Stimulated activated CD4-positive, alpha-beta T cell treated with anti-CD3 and anti-CD28 coated beads, Interleukin-12 subunit alpha, Interleukin-12 subunit beta, amount 100 ng/mL, for 4 hours (primary cell): Measurements from ENCODE around the gene DTX1.

ENCODE experiments used
- DNase-seq: peaks from one replicate; pipeline ENCODE4 v3.0.0-alpha.2; 2020

Gene DTX1

DNA sequence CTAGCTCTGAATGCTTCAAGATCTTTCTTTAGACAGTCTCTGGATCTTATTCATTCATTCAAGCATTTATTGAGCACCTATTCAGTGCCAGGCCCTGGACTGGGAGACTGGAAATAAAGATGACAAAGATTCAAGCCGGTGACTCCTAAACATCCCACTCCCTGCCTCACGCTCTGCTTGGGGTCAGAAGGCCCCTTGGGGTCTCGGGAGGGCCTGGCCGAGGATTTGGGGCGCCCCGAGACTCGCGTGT lies 224 bp upstream of the DTX1 start:
- DNase-seq = no peak

DNA sequence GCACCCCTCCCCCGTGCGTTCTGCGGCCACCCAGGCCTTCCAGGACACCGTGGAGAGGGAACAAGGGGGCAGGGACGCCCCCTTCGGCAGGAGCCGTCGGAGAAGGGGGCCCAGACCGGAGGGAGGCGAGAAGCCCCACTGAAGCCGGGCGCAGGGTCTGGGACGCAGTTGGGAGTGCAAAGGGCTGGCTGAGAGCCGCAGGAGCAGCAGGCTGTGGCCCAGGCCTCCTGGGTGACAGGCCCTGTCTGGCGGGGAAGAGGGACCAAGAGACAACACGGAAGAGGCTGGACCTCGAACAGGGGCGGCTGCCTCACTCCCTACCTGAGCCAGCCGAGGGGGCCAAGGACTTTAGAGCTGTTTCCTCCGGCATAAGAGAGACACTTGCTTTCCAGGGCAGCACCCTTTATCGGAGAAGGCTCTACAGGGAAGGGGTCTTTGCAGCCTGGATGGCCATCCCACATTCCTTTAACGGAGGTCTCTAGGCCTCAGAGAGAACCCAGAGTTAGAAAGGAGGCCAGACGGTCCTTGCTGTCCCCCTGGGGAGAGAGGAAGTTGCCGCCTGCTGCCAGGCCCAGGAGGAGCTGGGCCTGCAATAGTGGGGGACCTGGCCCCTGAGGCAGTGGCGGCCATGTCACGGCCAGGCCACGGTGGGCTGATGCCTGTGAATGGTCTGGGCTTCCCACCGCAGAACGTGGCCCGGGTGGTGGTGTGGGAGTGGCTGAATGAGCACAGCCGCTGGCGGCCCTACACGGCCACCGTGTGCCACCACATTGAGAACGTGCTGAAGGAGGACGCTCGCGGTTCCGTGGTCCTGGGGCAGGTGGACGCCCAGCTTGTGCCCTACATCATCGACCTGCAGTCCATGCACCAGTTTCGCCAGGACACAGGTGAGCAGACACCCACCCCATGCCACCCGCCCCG lies 1.3 kb downstream of the DTX1 start:
- no peak for DNase-seq

DNA sequence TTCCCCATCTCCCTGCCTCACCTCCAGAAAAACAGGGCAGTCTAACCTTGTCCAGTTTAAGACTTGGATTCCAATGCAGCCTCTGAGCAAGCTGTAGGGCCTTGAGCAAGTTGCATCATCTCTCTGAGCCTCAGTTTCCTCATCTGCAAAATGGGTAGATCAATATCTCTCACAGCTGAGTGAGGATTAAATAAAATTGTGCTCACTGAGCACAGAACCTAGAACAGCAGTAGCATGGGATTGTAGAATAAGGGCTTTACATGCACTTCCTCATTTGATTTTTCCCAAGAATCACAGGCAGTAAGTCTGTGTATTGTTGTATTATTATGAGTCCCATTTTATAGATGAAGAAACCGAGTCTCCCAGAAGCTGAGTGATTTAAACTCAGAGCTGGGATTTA lies 2.0 kb downstream of the DTX1 start:
- no peak for DNase-seq

DNA sequence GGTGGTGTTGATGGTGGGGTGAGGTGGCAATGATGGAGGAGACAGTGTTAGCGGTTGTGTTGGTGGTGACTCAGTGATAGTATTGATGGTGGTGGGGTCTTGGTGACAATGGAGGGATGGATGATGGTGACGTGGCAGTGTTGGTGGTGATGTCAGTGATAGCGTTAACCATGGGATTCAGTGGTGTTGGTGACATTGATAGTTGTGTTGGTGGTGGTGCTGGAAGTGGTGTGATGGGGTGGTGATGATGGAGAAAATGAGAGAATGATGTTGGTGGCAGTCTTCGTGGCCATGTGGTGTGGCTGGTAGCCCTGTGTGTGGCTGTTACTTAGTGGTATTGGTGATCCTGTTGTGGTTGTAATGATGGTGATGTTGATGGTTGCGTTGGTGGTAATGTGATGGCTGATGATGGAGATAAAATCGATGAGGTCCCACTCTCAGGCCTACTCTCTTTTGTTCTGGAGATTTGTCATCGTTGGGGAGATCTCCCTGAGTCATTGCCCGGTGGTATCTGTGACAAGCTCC lies 2.6 kb downstream of the DTX1 start:
- no peak for DNase-seq

DNA sequence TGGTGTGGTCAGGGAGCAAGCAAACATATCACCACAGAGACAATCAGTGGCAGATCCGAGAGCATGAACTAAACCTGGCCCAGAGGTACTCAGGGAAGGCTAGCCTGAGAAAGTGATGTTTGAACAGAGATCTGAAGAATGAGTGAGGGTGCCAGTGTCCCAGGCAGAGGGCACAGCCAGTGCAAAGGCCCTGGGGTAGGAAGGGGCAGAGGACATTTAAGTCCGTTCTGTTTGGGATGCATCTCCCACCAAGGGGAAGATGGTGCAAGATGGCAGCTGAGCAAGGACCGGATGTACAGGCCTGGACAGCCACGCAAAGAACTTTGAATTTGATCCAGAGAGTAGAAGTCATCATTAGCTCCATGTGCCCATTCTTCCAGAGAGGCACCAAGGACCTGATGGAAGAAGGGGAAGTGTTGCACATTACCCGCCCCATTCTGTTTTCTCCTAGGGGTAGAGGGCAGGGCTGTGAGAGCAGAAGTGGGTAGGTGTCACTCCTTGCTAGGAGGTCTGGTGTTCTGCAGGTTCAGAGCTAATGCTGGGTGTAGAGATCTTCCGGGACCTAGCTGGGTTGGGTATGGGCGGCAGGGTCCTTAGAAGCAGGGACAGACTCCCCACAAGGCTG lies 3.9 kb downstream of the DTX1 start:
- DNase-seq = no peak

DNA sequence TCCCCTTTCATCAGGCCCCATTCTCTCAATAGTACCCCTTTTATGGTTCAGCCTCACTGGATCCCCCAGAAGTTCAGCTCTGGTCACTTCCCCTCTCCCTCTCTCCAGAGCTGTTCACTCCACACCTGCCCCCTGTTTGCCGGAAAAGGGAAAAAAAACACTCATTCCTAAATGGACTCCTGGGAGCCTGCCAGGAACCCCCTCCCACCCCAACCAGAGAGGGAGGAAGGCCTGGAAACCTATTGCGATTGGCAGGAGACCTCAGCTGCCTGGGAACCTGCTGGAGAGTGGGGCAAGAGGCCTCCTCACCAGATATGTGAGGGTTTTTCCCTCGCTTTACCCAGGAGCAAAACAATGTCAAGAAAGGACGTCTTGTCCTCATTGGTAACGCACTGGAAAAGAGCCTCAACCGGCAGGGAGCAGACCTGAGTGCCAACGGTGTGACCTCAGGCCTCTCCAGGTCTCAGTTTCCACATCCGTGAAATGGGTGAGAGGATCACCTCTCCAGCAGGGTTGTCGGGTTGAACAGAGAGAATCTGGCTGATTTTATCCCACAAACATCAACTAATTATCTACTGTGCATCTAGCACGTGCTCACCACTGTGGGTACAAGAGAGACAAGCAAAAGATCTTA lies 4.6 kb downstream of the DTX1 start:
- no peak for DNase-seq

DNA sequence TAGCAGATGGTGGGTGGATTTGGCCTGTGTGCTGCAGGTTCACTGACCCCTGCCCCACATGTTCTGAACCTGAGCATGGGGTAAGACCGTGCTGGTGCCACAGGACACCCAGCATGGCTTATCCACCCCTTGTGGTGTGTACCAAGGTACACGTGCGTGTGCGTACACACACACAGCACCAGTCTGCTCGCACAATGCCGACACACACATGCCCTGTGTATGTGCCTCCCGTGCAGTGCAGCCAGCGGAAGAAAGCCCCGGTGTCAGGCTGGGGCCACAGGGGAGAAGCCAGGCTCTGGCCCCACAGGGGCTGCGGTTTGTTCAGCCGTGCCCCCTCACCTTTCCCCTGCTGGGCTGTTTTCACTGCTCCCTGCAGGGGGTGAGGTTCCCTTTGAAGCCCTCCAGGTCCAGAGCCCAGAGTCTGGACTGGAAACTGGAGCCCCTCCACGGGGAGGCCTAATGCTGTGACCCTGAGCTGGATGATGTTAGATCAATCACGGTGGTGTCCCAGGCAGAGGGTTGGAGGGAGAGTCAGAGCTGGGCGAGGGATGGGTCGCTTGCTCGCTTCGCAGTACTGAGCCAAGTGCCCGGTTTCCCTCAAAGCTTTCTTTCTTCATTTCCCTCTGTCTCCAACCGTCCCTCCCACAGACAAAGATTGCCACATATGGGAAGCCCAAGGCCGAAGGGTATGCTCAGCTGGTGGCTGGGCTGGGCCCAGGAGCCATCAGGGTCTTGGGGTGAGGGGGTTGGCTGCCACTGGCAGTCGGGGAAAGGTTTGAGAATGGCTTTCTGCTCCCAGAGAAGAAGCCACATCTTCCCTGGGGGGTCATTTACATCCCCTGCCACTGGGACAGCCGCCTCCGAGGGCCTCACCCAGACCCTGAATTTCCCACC lies 6.2 kb downstream of the DTX1 start:
- DNase-seq = no peak

DNA sequence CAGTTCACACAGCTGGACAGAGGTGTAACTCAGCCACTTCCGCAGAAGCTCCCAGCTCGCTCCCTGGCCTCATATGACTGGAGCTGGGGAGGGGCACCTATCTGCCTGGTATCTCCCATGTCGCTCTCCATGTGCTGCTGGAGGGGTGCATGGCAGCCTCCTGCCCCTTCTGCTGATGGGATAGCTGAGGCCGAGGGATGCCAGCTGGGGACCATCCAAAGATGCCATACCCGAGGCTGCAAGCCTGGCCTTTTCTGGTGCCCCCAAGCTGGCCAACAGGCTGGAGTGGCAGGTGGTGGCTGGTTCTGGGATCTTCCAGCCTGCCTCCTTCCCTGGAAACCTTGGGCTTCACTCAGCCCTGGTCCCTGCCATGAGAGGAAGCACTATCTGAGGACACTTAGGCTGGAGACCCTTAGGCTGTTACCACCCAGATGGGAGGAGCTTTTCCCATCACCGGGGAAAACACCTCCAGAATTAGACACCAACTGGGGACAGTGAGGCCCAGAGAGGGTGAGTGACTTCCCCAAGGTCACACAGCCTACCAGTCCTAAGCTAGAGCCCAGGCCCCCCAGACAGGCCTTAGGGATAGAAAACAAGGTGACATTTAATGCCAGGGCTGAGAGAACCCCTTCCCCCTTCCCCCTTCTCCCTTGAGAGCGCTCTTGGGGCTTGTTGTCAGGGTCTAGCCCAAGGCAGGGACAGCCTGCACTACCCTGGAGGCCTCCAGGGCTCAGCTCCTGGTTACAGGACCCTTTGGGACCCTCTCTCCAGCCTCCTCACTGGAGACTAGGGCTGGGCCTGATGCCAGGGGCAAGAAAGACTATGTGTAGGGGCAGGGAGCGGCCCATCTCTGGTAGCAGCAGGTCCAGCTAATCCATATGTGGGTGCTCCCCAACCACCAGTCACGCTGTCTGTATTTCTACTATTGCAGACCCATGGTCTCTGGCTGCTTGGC lies 7.1 kb downstream of the DTX1 start:
- no peak for DNase-seq

DNA sequence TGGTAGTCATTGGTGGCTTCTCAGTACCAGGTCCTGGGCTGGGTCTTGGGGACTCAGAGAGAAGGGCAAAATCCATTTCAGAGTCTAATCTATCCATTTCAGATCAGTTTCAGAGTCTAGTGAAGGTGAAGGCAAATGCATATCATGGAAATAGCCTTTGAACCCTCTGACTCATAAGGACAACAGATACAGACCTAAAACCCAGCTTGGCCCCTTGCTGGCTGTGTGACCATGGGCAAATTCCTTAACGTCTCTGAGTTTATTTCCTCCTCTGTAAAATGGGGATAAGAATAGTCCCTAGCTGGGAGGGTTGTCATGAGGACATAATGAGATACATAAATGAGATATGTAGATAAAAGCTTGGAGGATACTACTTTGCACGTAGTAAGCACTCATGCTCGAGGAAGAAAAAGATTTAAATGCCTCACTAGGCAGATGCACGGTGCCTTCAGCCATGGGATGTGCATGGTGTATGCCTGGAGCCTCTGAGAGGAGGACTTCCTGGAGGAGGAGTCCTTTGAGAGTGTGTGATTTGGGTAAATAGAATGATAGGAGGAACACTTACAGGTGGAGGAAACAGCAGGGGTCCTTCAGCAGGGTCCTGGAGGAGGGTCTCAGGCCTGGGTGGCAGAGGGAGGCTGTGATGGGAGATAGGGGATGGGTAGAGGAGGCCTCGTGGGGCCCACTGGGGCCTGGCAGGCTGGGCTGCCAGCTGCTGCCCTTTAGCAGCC lies 8.0 kb downstream of the DTX1 start:
- no peak for DNase-seq

DNA sequence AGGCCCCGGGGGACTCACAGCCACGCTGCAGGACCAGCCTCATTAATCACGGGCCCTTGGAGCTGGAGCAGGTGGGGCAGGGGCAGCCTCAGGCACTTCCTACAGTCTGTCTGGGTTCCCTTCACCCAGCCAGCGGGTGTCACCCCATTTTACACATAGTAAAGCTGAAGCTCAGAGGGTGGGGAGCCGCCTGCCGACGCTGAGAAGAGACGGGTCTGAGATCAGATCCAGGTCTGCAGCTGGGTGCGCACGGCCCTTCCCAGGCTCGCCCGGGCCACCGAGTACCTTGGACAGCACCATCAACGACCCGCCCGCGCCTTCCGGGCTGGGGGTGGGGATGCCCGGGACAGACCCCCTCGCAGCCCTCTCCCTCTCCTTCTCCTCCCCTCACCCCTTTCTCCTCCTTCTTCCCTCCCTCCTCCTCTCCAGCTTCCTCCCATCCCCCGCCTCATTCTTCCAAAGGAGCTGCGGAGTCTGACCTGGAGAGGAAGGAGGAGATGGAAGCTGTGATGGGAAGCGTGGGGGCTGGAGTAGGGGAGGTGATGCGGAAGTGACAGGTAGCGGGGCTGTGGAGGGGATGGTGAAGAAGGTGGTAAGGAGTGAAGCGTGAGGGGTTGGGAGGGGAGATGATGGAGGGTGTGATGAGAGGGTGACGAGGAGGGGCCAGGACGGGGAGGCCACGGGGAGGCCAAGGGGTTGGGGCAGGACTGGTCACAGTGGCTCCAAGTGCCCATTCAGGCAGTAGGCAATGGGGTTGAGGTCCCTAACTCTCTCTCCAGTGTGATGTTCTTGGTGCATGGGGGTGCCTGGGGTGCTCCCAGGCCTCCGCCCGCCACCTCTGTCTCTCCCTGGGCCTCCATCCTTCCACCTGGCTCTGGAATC lies 8.8 kb downstream of the DTX1 start:
- DNase-seq = no peak

DNA sequence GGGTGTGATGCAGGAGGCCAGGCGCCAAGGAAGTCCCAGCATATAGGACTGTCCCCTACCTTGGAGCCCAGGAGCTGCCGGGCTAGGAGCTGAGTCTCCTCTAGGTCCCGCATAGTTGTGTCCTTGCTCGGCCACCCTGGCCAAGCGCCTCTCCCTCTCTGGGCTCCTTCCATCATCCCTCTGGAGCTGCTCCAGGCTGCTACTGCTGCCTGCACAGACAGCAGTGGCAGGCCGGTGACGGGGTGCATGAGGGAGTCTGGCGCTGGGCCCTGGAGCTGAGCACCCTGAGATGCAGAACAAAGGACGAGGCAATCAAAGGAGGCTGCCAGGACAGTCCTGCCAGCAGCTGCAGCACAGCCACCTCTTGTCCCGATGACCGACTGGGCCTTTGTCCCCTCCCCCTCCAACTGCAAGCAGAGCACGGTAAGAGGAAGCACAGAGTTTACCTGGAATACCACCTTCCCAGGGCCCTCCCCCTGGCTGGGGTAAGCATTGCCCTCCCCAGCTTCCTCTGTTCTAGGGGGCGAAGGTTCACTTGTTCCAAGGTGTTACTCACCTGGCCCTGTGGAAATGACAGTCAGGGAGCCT lies 10.4 kb downstream of the DTX1 start:
- no peak for DNase-seq

DNA sequence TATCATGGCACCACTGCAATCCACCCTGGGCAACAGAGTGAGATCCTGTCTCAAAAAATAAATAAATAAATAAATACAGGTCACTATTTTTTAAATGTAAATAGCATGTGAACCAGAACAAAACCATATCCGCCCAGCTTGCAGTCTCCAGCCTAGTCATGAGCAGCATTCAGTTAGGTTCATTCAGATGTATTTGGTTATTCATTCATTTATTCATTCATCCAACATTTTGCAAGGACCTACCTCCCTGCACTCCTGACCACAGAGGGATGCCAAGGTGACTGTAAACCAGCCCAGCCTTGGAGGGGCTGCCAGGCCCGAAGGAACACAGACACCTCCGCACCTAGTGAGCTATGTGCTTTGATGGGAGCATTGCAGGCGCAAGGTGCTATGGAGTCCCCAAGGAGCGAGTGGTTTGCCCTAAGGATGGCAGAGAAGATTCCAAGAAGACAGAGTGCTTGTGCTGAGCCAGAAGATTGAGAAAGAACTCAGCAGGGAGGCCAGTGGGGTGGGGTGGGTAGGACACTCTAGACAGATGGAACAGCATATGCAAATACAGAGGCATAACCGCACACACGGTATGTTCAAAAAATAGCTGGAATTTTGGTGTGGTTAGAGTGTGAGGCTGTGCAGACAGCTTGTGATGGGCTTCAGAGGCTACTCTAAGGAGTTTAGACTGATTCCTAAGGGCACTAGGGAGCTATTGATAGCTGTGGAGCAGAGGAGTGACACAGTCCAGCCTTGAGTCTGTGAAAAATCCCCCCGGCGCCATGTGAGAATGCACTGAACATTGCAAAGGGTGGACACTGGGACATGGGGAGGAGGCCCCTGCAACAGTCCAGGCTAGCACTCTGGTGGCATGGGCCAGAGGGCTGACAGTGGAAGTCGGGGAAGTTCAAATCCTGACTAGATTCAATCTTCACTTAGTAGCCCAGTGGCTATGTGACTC lies 11.7 kb downstream of the DTX1 start:
- DNase-seq = no peak

DNA sequence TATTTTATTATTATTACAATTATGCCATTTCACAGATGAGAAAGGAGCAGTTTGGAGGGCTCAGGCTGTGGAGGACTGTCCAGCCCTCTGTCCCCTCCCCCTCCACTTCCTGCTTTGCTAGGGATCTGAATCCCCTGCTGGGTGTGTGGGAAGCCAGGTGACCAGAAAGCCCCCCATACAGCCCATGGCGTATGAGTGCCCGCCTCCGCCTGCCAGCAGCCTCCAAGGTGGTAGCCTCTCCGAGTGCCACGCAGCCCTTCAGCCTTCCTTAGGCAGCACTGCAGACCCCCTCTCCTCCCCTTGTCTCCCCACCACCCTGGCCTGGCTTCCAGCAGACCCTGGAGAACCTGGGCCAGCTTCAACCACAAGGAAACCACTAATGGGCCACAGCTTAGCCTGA lies 12.6 kb downstream of the DTX1 start:
- DNase-seq = no peak

DNA sequence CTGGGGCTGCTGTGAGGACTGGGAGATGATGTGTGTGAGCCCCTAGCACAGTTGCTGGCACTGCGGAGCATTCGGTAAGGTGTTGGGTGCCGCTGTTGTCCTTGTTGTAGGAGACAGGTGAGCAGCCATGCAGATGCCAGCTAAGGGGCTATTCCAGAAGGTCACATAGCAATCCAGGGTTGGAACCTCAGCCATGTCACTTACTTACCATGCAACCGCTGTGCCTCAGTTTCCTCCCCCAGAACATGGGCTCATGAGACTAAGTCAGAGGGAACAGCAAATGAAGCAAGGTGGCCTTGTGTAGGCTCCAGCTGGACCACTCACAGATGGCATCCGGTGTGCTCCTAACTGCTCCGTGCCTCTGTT lies 13.2 kb downstream of the DTX1 start:
- DNase-seq = no peak

DNA sequence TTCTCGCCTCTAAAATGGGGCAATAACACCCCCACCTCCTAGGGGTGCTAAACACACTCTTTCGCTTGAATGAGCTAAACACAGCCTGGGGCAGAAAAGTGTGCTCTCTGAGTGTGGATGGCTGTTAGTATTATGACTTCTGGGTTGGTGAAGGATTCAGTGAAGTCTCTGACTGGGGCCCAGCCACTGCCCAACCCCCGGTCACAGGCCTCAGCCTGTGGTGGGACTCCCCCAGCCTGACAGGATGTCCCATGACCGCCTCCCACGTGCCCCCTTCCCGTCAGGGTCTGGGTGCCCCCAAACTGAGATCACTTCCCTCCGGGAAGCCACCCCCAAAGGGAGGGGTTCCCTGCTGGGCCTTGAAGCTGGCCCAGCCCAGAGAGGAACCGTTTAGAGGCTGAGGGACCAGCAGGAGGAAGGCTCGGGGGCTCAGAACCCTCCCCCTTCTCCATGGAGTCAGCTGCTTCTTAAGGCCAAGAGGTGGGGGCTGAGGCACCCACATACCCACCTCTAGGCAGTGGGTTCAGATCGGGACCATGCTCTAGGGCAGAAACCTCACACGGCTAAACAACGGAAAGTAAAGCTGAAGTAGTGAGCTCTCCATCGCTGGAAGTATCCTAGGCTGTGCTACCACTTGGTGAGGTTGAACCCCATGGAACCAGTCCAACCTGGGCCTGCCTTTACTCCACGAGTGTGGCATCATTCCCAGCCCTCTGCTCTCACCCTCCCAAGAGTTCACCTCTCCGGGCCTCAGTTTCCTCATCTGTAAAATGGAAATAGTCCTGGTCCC lies 13.8 kb downstream of the DTX1 start:
- no peak for DNase-seq

DNA sequence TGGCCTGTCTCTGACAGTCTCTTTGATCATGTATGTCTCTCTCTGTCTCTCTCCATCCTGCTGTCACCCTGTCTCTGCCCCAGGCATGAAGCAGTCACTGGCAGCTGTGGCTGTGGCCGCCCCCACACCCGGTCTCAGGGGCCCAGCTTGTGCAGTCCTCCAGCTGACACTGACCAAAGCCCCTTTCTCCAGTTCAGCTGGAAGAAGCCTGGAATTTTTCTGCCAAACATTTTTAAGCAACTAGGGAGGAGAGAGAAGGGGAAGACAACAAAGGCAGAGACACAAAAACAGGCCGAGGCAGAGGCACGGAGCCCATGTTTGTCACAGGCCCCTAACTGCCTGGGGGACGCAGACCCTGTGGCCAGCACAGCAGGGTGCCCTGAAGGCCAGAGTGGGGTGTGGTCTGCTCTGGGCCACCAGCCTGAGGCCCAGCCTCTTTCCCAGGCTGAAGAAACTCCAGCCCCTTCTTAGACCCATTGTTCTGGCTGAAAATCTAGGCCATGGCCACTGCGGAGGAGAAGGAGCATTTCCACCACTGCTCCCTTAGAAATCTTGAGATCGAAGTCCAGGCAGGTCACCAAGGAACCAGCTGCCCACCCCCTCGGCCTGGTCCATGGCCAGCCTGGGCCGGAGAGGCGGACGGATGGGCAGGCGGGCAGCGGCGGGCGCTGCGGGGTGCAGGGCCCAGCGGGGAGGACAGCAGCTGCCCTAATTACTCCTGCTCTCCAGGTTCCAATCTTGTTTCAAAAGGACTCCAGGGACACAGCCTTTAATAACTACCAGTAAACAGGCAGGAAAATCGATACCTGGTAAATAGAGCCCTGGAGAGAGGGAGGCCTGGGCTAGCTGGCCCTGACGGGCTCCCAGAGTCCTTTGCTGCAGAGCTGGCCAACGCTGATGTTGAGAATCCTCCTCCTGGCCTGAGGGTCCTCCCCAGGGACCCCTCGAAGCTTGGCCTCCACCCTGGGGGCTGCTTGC lies 14.9 kb downstream of the DTX1 start:
- no peak for DNase-seq
